Left ventricle myocardium inferior (tissue), 1 donor: ENCODE measurements around the gene ARL6. TPM values are rescaled to one million over a fixed set of nuclear protein-coding genes. Genes with fewer than 3 reads are reported as not detected.

Experiments
- DNase-seq: peaks from one replicate; pipeline ENCODE4 v3.0.0-alpha.2; 2020
- H3K27ac ChIP-seq: fragments of 200-600 bp; replicated peaks from 2 replicates; pipeline ENCODE4 v1.8.0; 2021
- H3K27me3 ChIP-seq: fragments of 200-600 bp; 2 replicates; pipeline ENCODE4 v1.8.0; 2021; ENCODE audit warnings: low read depth
- H3K36me3 ChIP-seq: fragments of 200-600 bp; 2 replicates; pipeline ENCODE4 v1.8.0; 2021
- H3K4me1 ChIP-seq: fragments of 200-600 bp; 2 replicates; pipeline ENCODE4 v1.8.0; 2021
- H3K4me3 ChIP-seq: fragments of 200-600 bp; 2 replicates; pipeline ENCODE4 v1.8.0; 2021; ENCODE audit warnings: mild to moderate bottlenecking, moderate library complexity
- H3K9me3 ChIP-seq: fragments of 200-600 bp; replicated peaks from 2 replicates; pipeline ENCODE4 v1.8.0; 2021
- intact Hi-C: fragments of 100-400 bp; cut with micrococcal nuclease; formaldehyde crosslinking; loops from one replicate; pipeline ENCODE4 v1.11.0; 2022
- total RNA-seq: library from RNA; stranded (reverse); fragmentation: NEBNext Ultra II Directional; extraction: Animal tissue kit (Norgen Biotek cat#: 25700); gene quantifications from one replicate; pipeline ENCODE4 v1.2.1, GENCODE V29; 2021
- TF ChIP-seq, protein P1 (sequence below): fragments of 200-600 bp; IDR thresholded peaks from 2 replicates; pipeline ENCODE4 v1.8.0; 2021; ENCODE audit warnings: antibody characterized with exemption, mild to moderate bottlenecking, borderline replicate concordance
- donor health status: DM: no; HTN: yes; CAD: no; lungs with severe emphysema.

ARL6 gene
- total RNA-seq, 1 donor from 2014 or later: 3.8 TPM

GRCh38 chr3:97821287-97821773, 56.8 kb downstream of the ARL6 start:
- intact Hi-C loops: no loop called here
- Histone ChIP-seq H3K4me1 (peaks cover 52% of the 10 kb centered on the region), H3K9me3 (no peaks in the 10 kb centered on the region), H3K4me3 (peak overlapping the region; percentile 92), H3K36me3 (no peaks in the 10 kb centered on the region), H3K27ac (peak overlapping the region; percentile 93), H3K27me3 (no peaks in the 10 kb centered on the region)
- peak; percentile 38 for DNase-seq
- TF ChIP-seq, protein P1, sequence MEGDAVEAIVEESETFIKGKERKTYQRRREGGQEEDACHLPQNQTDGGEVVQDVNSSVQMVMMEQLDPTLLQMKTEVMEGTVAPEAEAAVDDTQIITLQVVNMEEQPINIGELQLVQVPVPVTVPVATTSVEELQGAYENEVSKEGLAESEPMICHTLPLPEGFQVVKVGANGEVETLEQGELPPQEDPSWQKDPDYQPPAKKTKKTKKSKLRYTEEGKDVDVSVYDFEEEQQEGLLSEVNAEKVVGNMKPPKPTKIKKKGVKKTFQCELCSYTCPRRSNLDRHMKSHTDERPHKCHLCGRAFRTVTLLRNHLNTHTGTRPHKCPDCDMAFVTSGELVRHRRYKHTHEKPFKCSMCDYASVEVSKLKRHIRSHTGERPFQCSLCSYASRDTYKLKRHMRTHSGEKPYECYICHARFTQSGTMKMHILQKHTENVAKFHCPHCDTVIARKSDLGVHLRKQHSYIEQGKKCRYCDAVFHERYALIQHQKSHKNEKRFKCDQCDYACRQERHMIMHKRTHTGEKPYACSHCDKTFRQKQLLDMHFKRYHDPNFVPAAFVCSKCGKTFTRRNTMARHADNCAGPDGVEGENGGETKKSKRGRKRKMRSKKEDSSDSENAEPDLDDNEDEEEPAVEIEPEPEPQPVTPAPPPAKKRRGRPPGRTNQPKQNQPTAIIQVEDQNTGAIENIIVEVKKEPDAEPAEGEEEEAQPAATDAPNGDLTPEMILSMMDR: no peak

- H3K36me3 ChIP-seq: no peaks in the 10 kb centered on the region
- H3K27ac ChIP-seq: peak within 1 kb of the TSS; percentile 93
- peak; percentile 86 for DNase-seq
- TF ChIP-seq, protein P1: peak; percentile 45
- intact Hi-C loops: no loop called here
- H3K4me1 ChIP-seq: peaks cover 57% of the 10 kb centered on the region
- H3K27me3 ChIP-seq: no peaks in the 10 kb centered on the region
- peak within 1 kb of the TSS; percentile 92 for H3K4me3 ChIP-seq
- no peaks in the 10 kb centered on the region for H3K9me3 ChIP-seq
Observed at GRCh38 chr3:97821774-97822358, 57.3 kb downstream of the ARL6 start, which contains the start of gene CRYBG3. Gene CRYBG3, plus strand, starts transcription at chr3:97822011. Its CDS starts 196 bp downstream, at chr3:97822207.

GRCh38 chr3:97822359-97822775, 57.8 kb downstream of the ARL6 start:
- Histone ChIP-seq H3K9me3 (no peaks in the 10 kb centered on the region), H3K36me3 (no peaks in the 10 kb centered on the region)

DNA sequence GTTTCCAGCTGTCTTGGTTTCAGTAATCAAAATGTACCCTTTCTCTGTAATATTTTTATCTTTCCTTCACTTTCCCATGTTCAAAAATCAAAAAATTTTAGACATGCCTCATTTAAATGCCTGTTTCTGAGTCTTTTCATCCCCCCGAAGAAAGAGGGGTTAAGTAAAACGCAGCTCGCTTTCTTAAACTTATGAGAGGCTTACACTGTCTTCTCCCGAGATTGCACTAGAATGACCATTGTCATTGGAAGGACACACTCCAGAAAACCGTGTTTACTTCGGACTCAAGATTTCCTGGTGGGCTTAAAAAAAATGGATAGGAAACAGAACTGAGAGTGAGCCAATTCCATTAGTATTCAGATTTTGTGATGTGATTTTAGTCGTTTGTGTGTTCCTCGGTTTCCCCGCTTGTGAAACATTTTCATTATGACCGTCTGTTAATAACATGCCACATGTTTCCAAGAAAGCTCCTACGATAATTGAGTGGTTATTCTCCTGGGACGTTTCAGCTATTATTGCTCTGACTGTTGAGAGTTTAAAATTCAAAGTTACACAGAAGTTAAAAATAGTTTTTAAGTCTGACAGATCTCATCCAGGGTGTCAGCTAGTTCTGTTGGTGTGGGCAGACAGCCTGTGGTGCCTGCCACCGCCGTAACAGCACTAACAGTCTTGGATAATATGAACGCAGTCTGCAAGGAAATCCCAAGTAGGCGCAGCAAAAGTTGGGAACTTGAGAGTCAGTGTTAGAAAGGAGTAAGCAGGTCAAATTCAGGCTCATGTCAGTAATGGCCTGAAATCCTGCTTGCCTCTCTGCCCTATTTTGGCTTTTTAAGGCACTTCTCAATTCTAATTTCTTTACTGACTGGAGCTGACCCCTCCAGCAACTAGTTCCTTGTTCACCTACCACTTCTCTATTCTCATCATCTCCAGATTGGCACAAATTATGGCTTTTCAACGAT, 58.8 kb downstream of the ARL6 start:
- Histone ChIP-seq H3K4me1 (peaks cover 72% of the 10 kb centered on the region), H3K27me3 (no peaks in the 10 kb centered on the region), H3K36me3 (no peaks in the 10 kb centered on the region), H3K27ac (peak overlapping the region; percentile 93), H3K9me3 (no peaks in the 10 kb centered on the region), H3K4me3 (peak overlapping the region; percentile 92)
- TF ChIP-seq, protein P1: no peak
- peak; percentile 21 for DNase-seq
- intact Hi-C loops: no loop called here

More at GRCh38 chr3:97822359-97822775, 57.8 kb downstream of the ARL6 start:
- intact Hi-C loops: no loop called here
- Histone ChIP-seq H3K4me3 (peak overlapping the region; percentile 92), H3K27ac (peak overlapping the region; percentile 93), H3K4me1 (peaks cover 62% of the 10 kb centered on the region), H3K27me3 (no peaks in the 10 kb centered on the region)
- DNase-seq: peak; percentile 53
- TF ChIP-seq, protein P1: peak; percentile 1

DNA sequence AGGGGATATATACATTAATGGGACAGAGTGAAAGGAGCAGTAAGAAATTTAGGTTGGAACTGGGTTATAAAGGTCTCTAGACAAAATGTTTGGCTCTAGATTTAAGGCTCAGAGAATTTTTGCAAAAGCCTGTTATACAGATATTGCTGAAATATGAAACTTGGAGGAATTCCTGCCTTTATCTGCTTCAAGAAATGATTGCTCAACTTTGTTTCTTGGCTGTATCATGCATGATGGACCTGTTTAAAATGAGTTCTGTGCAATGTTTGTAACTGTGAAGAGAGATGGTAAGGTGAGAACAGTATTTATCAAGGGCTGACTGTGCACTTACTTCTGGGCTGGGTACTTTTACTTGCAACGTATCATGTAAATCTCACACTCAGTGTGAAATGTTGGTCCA, 60.5 kb downstream of the ARL6 start:
- Histone ChIP-seq H3K36me3 (no peaks in the 10 kb centered on the region), H3K4me3 (peak overlapping the region; percentile 92), H3K4me1 (peaks cover 88% of the 10 kb centered on the region), H3K27ac (peak overlapping the region; percentile 93), H3K27me3 (no peaks in the 10 kb centered on the region), H3K9me3 (no peaks in the 10 kb centered on the region)
- intact Hi-C loops: no loop called here
- DNase-seq: no peak
- TF ChIP-seq, protein P1: no peak
